Esophagus (tissue), 2 donors: ENCODE data around the gene MPPED2. TPM values are rescaled to one million over a fixed set of nuclear protein-coding genes. Genes with fewer than 3 reads are reported as not detected.

Experiments
- H3K27ac ChIP-seq, 2 donors: one replicate each; pipeline ENCODE4 v1.5.1; 2013; ENCODE audit warnings: low read depth in 2 of 2, mild to moderate bottlenecking in 2 of 2, inconsistent platforms in 1 of 2, low read length in 1 of 2, moderate library complexity in 1 of 2
- H3K27me3 ChIP-seq, 2 donors: one replicate each; pipeline ENCODE4 v1.6.1; 2013; ENCODE audit warnings: low read length in 2 of 2, control low read depth in 1 of 2, mild to moderate bottlenecking in 1 of 2; ENCODE audit not compliant: insufficient read depth in 2 of 2, control insufficient read depth in 1 of 2
- H3K36me3 ChIP-seq, 2 donors: one replicate each; pipeline ENCODE4 v1.6.1; 2013; ENCODE audit warnings: low read length in 1 of 2; ENCODE audit not compliant: control insufficient read depth in 2 of 2, insufficient read depth in 2 of 2
- H3K4me1 ChIP-seq, 2 donors: one replicate each; pipeline ENCODE4 v1.6.1; 2013; ENCODE audit warnings: low read length in 1 of 2; ENCODE audit not compliant: control insufficient read depth in 2 of 2, insufficient read depth in 2 of 2
- H3K4me3 ChIP-seq, 2 donors: one replicate each; pipeline ENCODE4 v1.5.1; 2013; ENCODE audit warnings: low read length in 2 of 2, mild to moderate bottlenecking in 2 of 2, low read depth in 1 of 2, moderate library complexity in 1 of 2
- H3K9me3 ChIP-seq, 2 donors: one replicate each; pipeline ENCODE4 v1.6.1; 2013; ENCODE audit warnings: mild to moderate bottlenecking in 2 of 2, low read depth in 1 of 2, low read length in 1 of 2, moderate library complexity in 1 of 2; ENCODE audit not compliant: control insufficient read depth in 2 of 2, insufficient read depth in 1 of 2
- WGBS, 2 donors: extraction: QIAGEN DNeasy Blood & Tissue Kit; methylation state at CpG; one replicate each; pipeline ENCODE4 v1.1.7; 2013; 5-methylcytosine and 5-hydroxymethylcytosine counted together
- polyA plus RNA-seq, 2 donors: library from polyadenylated mRNA; stranded (reverse); fragments of 200-250 nt; gene quantifications; one replicate each; pipeline ENCODE4 v1.2.3, GENCODE V29; 2013
- donor health status: healthy with polysubstance abuse.
- donor health status: Bipolar disorder and iron deficiency.

The MPPED2 gene
- polyA plus RNA-seq, 2 donors: 0.58 to 1.4 TPM

GRCh38 chr11:30543066-30543465 is 43.1 kb downstream of the MPPED2 start:
- Histone ChIP-seq H3K4me3 (no peak overlapping the region), H3K27ac (no peak overlapping the region), H3K36me3 (no peaks in the 10 kb centered on the region), H3K4me1 (no peaks in the 10 kb centered on the region), H3K9me3 (no peaks in the 10 kb centered on the region), H3K27me3 (no peaks in the 10 kb centered on the region)
- WGBS, 2 donors: 94 to 96% methylated on average over 1 of the region's 1 CpG

GRCh38 chr11:30540781-30541180 is 45.4 kb downstream of the MPPED2 start:
- no peaks in the 10 kb centered on the region for H3K9me3 ChIP-seq
- H3K27me3 ChIP-seq: no peaks in the 10 kb centered on the region
- H3K36me3 ChIP-seq: no peaks in the 10 kb centered on the region
- H3K4me3 ChIP-seq: no peak overlapping the region
- no peak overlapping the region for H3K27ac ChIP-seq
- no peaks in the 10 kb centered on the region for H3K4me1 ChIP-seq
- WGBS, 2 donors: 91 to 95% methylated on average over 1 of the region's 1 CpG

- Histone ChIP-seq H3K27me3 (no peaks in the 10 kb centered on the region), H3K9me3 (no peaks in the 10 kb centered on the region), H3K27ac (no peak overlapping the region), H3K4me1 (no peaks in the 10 kb centered on the region), H3K4me3 (no peak overlapping the region), H3K36me3 (no peaks in the 10 kb centered on the region)
Measured at GRCh38 chr11:30538251-30538650, 47.9 kb downstream of the MPPED2 start.

GRCh38 chr11:30535818-30536217 is 50.3 kb downstream of the MPPED2 start:
- Histone ChIP-seq H3K4me1 (no peaks in the 10 kb centered on the region), H3K36me3 (no peaks in the 10 kb centered on the region), H3K27me3 (no peaks in the 10 kb centered on the region), H3K9me3 (no peaks in the 10 kb centered on the region), H3K4me3 (no peak overlapping the region), H3K27ac (no peak overlapping the region)
- 78 to 84% methylated on average over 13 of the region's 13 CpGs for WGBS, 2 donors

- Histone ChIP-seq H3K4me1 (no peaks in the 10 kb centered on the region), H3K4me3 (no peak overlapping the region), H3K9me3 (no peaks in the 10 kb centered on the region), H3K27me3 (no peaks in the 10 kb centered on the region), H3K36me3 (no peaks in the 10 kb centered on the region), H3K27ac (no peak overlapping the region)
- WGBS, 2 donors: 71 to 85% methylated on average over 2 of the region's 2 CpGs
Measured at GRCh38 chr11:30533445-30533947, 52.7 kb downstream of the MPPED2 start.

GRCh38 chr11:30527566-30527965 is 58.6 kb downstream of the MPPED2 start:
- H3K9me3 ChIP-seq: no peaks in the 10 kb centered on the region
- H3K4me3 ChIP-seq: no peak overlapping the region
- H3K36me3 ChIP-seq: no peaks in the 10 kb centered on the region
- no peaks in the 10 kb centered on the region for H3K27me3 ChIP-seq
- H3K4me1 ChIP-seq: no peaks in the 10 kb centered on the region
- H3K27ac ChIP-seq: no peak overlapping the region
- 76 to 81% methylated on average over 3 of the region's 3 CpGs for WGBS, 2 donors

GRCh38 chr11:30526558-30526957 is 59.6 kb downstream of the MPPED2 start:
- 77 to 87% methylated on average over 3 of the region's 3 CpGs for WGBS, 2 donors
- Histone ChIP-seq H3K4me3 (no peak overlapping the region), H3K36me3 (no peaks in the 10 kb centered on the region)

DNA sequence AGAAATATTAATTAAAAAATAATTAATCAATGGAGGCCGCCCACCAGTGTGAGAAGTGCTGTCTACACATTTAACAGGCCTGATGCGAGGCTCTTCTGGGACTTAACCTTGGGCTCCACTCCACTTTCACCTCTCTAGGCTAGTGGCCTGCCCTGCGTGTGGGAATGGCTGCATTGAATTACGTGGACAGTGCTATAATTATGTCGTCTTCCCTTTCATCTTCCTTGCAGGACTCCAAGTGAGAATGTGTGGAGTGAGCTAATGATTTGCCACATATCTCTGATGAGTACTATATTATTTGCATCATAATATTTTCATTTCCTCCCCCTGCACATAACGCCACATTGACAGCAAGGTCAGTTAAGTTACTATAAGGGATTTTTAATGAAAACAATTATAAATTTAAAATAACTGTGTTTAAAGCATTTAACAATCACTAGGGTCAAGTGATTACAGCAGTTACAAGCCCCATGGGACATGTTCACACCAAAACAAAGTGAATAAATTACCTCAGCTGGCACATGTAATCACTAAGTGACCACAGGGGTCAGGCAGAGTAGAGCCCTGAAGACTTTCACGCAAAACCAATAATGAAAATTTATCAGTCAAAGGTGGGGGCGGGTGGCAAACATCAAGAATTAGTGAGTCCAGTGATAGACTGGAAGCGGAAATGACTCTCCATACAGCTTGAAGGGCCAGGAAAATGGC is 63.5 kb downstream of the MPPED2 start:
- WGBS, 2 donors: 83 to 89% methylated on average over 9 of the region's 9 CpGs
- no peaks in the 10 kb centered on the region for H3K36me3 ChIP-seq

More at GRCh38 chr11:30526558-30526957, 59.6 kb downstream of the MPPED2 start:
- no peaks in the 10 kb centered on the region for H3K27me3 ChIP-seq
- no peaks in the 10 kb centered on the region for H3K9me3 ChIP-seq
- no peak overlapping the region for H3K27ac ChIP-seq
- H3K4me1 ChIP-seq: no peaks in the 10 kb centered on the region

DNA sequence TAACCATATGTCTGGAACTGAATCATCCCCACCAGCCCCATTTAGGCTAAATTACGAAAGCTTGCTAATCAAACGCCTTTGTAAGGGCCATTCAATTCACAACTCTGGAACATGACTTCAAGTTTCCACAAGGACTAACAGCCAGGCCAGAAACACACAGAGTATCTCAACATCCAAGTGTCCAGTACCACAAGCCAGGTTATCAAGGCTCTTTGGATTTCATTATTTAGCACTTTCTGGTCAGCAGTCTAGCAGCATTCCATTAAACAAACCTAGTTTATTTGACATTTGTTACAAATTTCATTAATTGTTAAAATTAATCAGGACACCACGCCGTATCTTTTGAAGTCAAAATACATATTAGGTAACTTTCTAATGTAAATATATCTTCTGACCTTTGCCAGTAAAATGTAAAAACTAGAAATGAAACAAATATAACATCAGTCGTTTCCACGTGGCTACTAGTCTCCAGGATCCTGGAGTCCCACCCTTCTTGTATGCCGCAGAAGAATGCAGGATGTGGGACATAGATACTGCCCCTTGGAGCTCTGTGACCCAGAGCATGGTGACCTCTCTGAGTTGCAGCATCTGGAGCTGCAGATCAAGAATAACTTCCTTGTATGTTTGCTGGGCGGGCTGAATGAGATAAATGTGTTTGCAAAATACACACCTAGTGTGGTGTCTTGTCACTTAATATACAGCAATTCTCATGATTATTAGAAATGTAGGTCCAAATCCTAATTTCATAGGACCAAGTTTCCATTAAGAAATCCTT is 64.7 kb downstream of the MPPED2 start:
- 62 to 74% methylated on average over 8 of the region's 8 CpGs for WGBS, 2 donors
- Histone ChIP-seq H3K27ac (no peak overlapping the region), H3K36me3 (no peaks in the 10 kb centered on the region), H3K27me3 (no peaks in the 10 kb centered on the region), H3K4me1 (no peaks in the 10 kb centered on the region), H3K9me3 (no peaks in the 10 kb centered on the region), H3K4me3 (no peak overlapping the region)

More for the DNA sequence above, 63.5 kb downstream of the MPPED2 start:
- Histone ChIP-seq H3K27ac (no peak overlapping the region), H3K9me3 (no peaks in the 10 kb centered on the region), H3K27me3 (no peaks in the 10 kb centered on the region), H3K4me3 (no peak overlapping the region), H3K4me1 (no peaks in the 10 kb centered on the region)
